ENCODE measurements around the gene KLF4. TPM values are rescaled to one million over a fixed set of nuclear protein-coding genes. Genes with fewer than 3 reads are reported as not detected.

The KLF4 gene
- polyA plus RNA-seq, 1 of the 3 experiments (the other 2 are of a cell fraction) = 7.2 TPM

DNA sequence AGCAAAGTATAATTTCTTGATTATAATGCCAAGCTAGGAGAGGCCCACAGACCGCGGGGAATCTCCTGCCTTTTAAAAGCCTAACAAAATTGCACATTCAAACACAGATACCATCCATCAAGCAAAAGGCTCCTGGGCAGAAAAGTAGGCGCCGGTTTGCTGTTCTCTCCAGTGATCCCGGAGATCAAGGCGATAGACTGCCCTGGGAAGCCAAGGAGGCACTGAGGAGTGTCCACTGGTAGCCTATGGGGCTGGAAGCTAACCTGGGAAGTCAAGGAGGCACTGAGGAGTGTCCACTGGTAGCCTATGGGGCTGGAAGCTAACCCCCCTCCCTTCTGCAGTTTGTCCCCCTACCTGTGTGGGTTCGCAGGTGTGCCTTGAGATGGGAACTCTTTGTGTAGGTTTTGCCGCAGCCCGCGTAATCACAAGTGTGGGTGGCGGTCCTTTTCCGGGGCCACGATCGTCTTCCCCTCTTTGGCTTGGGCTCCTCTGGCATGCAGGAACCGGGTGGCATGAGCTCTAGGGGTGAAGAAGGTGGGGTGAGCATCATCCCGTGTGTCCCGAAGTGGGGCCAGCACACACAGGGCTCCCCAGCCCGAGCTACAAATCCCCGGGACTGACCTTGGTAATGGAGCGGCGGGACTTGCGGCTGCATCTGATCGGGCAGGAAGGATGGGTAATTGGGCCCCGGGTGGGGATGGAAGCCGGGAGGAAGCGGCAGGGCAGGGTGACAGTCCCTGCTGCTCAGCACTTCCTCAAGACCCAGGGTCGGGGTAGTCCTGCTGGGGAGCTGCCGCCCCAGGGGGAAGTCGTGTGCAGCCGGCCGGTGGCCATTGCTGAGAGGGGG, 2.7 kb downstream of the KLF4 start (continued):
- TF ChIP-seq, protein P1, sequence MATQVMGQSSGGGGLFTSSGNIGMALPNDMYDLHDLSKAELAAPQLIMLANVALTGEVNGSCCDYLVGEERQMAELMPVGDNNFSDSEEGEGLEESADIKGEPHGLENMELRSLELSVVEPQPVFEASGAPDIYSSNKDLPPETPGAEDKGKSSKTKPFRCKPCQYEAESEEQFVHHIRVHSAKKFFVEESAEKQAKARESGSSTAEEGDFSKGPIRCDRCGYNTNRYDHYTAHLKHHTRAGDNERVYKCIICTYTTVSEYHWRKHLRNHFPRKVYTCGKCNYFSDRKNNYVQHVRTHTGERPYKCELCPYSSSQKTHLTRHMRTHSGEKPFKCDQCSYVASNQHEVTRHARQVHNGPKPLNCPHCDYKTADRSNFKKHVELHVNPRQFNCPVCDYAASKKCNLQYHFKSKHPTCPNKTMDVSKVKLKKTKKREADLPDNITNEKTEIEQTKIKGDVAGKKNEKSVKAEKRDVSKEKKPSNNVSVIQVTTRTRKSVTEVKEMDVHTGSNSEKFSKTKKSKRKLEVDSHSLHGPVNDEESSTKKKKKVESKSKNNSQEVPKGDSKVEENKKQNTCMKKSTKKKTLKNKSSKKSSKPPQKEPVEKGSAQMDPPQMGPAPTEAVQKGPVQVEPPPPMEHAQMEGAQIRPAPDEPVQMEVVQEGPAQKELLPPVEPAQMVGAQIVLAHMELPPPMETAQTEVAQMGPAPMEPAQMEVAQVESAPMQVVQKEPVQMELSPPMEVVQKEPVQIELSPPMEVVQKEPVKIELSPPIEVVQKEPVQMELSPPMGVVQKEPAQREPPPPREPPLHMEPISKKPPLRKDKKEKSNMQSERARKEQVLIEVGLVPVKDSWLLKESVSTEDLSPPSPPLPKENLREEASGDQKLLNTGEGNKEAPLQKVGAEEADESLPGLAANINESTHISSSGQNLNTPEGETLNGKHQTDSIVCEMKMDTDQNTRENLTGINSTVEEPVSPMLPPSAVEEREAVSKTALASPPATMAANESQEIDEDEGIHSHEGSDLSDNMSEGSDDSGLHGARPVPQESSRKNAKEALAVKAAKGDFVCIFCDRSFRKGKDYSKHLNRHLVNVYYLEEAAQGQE (IDR thresholded peaks at IDR 0.05; ENCODE audit: low read depth, low read length) = no peak
- no peak for TF ChIP-seq POLR2AphosphoS5 (IDR thresholded peaks at IDR 0.05; ENCODE audit: low read depth, low read length)

DNA sequence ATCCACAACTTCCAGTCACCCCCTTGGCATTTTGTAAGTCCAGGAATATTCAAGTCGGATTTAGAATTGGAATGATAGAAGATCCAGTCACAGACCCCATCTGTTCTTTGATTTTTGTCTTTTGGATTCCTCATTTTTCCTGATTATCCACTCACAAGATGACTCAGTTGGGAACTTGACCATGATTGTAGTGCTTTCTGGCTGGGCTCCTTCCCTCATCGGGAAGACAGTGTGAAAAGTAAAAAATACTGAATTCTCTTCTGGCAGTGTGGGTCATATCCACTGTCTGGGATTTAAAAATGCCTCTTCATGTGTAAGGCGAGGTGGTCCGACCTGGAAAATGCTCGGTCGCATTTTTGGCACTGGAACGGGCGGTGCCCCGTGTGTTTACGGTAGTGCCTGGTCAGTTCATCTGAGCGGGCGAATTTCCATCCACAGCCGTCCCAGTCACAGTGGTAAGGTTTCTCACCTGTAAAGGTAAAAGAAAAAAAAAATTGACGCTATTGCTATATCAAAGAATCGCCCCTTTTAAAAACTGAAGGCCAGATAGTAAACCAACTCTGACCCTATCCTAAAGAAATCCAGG, 4.0 kb downstream of the KLF4 start:
- DNase-seq = no peak
- no peaks in the 10 kb centered on the region for H3K9me3 ChIP-seq
- no peaks in the 10 kb centered on the region for H3K36me3 ChIP-seq (replicated peaks in 1 of 2; ENCODE audit: control insufficient read depth in 1 of 2, insufficient read depth in 2 of 2, low read length in 1 of 2)
- H3K4me3 ChIP-seq (ENCODE audit: low read depth in 2 of 2, low read length in 1 of 2) = no peak overlapping the region
- H3K9me2 ChIP-seq = no peaks in the 10 kb centered on the region
- no peak overlapping the region for H3K27ac ChIP-seq (ENCODE audit: low read depth in 2 of 2, low read length in 1 of 2)
- CTCF ChIA-PET = no interaction called here
- no peak overlapping the region; the same call in 1 of the 2 replicates for H3K4me2 ChIP-seq
- H4K20me1 ChIP-seq (ENCODE audit: insufficient read depth) = 0 out of 2 replicates have a peak, but pooled peaks cover 4% of the 10 kb centered on the region
- H3F3A ChIP-seq (replicated peaks; ENCODE audit: insufficient read depth) = peaks cover 17% of the 10 kb centered on the region
- no peak overlapping the region for H2AFZ ChIP-seq (ENCODE audit: low read depth)
- no peak overlapping the region for H3K9ac ChIP-seq
- peaks cover 38% of the 10 kb centered on the region for H3K27me3 ChIP-seq (ENCODE audit: insufficient read depth)
- no peaks in the 10 kb centered on the region for H3K79me2 ChIP-seq (ENCODE audit: insufficient read depth)
- peaks cover 2 to 4% of the 10 kb centered on the region in 2 experiments; a peak in 1 of 4 replicates for H3K4me1 ChIP-seq (ENCODE audit: control insufficient read depth in 1 of 2, insufficient read depth in 2 of 2, low read depth in 1 of 2, low read length in 1 of 2)
- POLR2A ChIA-PET = no interaction called here
- 76% methylated on average over 15 of the region's 15 CpGs for WGBS (ENCODE audit: low lambda C conversion rate)
- TF ChIP-seq NFIC (IDR thresholded peaks at IDR 0.05; ENCODE audit: borderline replicate concordance) = no peak
- TF ChIP-seq NRF1 (IDR thresholded peaks at IDR 0.05; ENCODE audit: low read depth, low read length) = no peak
- TF ChIP-seq, protein P2, sequence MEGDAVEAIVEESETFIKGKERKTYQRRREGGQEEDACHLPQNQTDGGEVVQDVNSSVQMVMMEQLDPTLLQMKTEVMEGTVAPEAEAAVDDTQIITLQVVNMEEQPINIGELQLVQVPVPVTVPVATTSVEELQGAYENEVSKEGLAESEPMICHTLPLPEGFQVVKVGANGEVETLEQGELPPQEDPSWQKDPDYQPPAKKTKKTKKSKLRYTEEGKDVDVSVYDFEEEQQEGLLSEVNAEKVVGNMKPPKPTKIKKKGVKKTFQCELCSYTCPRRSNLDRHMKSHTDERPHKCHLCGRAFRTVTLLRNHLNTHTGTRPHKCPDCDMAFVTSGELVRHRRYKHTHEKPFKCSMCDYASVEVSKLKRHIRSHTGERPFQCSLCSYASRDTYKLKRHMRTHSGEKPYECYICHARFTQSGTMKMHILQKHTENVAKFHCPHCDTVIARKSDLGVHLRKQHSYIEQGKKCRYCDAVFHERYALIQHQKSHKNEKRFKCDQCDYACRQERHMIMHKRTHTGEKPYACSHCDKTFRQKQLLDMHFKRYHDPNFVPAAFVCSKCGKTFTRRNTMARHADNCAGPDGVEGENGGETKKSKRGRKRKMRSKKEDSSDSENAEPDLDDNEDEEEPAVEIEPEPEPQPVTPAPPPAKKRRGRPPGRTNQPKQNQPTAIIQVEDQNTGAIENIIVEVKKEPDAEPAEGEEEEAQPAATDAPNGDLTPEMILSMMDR (IDR thresholded peaks at IDR 0.05) = no peak
- TF ChIP-seq ELF1 (IDR thresholded peaks at IDR 0.05) = no peak
- TF ChIP-seq, protein P3, sequence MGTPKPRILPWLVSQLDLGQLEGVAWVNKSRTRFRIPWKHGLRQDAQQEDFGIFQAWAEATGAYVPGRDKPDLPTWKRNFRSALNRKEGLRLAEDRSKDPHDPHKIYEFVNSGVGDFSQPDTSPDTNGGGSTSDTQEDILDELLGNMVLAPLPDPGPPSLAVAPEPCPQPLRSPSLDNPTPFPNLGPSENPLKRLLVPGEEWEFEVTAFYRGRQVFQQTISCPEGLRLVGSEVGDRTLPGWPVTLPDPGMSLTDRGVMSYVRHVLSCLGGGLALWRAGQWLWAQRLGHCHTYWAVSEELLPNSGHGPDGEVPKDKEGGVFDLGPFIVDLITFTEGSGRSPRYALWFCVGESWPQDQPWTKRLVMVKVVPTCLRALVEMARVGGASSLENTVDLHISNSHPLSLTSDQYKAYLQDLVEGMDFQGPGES (IDR thresholded peaks at IDR 0.05; ENCODE audit: low read depth, low read length) = no peak
- no peak for TF ChIP-seq RXRA (IDR thresholded peaks at IDR 0.05; ENCODE audit: borderline replicate concordance, low read depth)
- no peak for TF ChIP-seq SMC3 (IDR thresholded peaks at IDR 0.05; ENCODE audit: low read depth, low read length)
- no peak for TF ChIP-seq GABPA (IDR thresholded peaks at IDR 0.05; ENCODE audit: low read depth)
- no peak for TF ChIP-seq SIN3A (IDR thresholded peaks at IDR 0.05; ENCODE audit: borderline replicate concordance, low read depth, low read length)
- no peak for TF ChIP-seq EP300 (IDR thresholded peaks at IDR 0.05; ENCODE audit: borderline replicate concordance in 1 of 2, low read depth in 1 of 2, low read length in 1 of 2)
- TF ChIP-seq, protein P1 (IDR thresholded peaks at IDR 0.05; ENCODE audit: low read depth, low read length) = no peak
- TF ChIP-seq, protein P4, sequence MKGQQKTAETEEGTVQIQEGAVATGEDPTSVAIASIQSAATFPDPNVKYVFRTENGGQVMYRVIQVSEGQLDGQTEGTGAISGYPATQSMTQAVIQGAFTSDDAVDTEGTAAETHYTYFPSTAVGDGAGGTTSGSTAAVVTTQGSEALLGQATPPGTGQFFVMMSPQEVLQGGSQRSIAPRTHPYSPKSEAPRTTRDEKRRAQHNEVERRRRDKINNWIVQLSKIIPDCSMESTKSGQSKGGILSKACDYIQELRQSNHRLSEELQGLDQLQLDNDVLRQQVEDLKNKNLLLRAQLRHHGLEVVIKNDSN (IDR thresholded peaks at IDR 0.05; ENCODE audit: borderline replicate concordance, low read depth) = no peak
- TF ChIP-seq, protein P5, sequence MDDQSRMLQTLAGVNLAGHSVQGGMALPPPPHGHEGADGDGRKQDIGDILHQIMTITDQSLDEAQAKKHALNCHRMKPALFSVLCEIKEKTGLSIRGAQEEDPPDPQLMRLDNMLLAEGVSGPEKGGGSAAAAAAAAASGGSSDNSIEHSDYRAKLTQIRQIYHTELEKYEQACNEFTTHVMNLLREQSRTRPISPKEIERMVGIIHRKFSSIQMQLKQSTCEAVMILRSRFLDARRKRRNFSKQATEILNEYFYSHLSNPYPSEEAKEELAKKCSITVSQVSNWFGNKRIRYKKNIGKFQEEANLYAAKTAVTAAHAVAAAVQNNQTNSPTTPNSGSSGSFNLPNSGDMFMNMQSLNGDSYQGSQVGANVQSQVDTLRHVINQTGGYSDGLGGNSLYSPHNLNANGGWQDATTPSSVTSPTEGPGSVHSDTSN (IDR thresholded peaks at IDR 0.05) = no peak
- TF ChIP-seq POLR2AphosphoS5 (IDR thresholded peaks at IDR 0.05; ENCODE audit: low read depth, low read length) = no peak
- TF ChIP-seq RCOR1 (IDR thresholded peaks at IDR 0.05; ENCODE audit: low read length) = no peak
- TF ChIP-seq TCF12 (IDR thresholded peaks at IDR 0.05) = no peak
- no peak for TF ChIP-seq RFX5 (IDR thresholded peaks at IDR 0.05; ENCODE audit: low read length)
